LNCAP (cell line): ENCODE data around the gene ST8SIA6.
A peak's percentile ranks its signal among the peaks of the same experiment; 100 is the strongest.

ENCODE experiments used
- CTCF ChIP-seq: fragments of 450-650 bp; IDR thresholded peaks from 2 replicates; pipeline ENCODE4 v1.5.1; 2017; ENCODE audit warnings: mild to moderate bottlenecking

ST8SIA6 gene

GRCh38 chr10:17379151-17379690, 75.2 kb downstream of the ST8SIA6 start:
- no peak for TF ChIP-seq CTCF

GRCh38 chr10:17375936-17376584, 78.3 kb downstream of the ST8SIA6 start:
- TF ChIP-seq CTCF: peak; percentile 67

DNA sequence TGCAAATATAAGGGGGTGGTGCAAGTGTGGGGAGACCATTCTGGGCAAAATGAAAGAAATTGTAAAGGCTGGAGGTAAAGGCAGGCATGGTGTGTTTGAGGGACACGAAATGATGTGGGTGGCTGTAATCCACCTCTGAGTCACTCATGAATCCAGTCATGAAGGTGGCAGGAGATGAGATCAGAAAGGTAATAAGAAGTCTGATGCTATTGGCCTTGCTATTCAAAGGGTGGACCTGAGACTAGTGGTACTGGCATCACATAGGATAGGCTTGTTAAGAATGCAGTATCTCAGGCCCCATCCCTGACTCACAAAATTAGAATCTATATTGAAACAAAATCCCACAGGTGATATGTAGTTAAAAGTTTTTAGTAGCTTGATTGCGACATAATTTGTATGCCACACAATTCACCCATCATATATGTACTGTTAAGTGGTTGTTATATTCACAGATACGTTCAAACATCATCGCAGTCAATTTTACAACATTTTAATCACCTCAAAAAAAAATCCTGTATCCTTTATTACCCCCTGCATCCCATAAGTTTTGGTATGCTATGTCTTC, 85.6 kb downstream of the ST8SIA6 start:
- no peak for TF ChIP-seq CTCF

- no peak for TF ChIP-seq CTCF
Measured at GRCh38 chr10:17366705-17367104, 87.7 kb downstream of the ST8SIA6 start.

- no peak for TF ChIP-seq CTCF
Measured at GRCh38 chr10:17365402-17365801, 89.0 kb downstream of the ST8SIA6 start.

DNA sequence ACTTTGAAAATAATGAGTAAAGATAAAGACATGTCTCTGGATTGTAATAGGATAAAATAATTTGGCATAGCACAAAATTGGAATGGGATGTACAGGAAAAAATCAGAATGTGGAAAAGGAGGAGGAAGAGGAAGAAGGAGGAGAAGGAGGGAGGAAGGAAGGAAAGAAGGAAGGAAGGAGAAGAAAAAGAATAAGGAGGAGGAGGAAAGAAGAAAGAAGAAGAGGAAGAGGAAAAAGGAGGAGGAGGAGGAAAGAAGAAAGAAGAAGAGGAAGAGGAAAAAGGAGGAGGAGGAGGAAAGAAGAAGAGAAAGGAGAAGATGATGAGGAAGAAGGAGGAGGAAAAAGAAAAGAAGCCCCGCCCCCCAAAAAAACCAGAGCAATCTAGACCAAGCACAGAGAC, 95.9 kb downstream of the ST8SIA6 start:
- TF ChIP-seq CTCF: no peak

DNA sequence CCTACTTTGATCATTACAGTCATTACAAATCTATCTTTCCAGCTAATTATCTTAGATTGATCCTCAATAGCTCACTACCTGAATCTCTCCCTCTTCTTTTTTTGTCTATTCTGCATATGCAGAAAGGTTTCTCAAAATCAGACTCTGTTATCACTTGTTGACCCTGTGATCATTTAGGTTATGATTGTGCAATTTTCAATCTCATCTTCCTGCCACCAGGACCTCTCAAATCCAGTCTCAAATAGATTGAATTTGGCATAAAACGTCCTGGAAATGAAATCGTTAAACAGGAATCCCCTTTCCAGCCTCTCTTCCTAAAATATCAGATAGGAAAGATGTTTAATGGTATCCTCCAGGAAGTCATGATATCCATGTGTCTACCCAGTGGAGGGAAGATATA, 96.6 kb downstream of the ST8SIA6 start:
- no peak for TF ChIP-seq CTCF
